Right lung (tissue), 5 donors: ENCODE data around the gene FAM216A. TPM values are rescaled to one million over a fixed set of nuclear protein-coding genes. Genes with fewer than 3 reads are reported as not detected.

Experiments used
- DNase-seq, 2 donors: peaks; one replicate each; pipeline ENCODE4 v3.0.0-alpha.2; 2013
- polyA plus RNA-seq, 5 donors: library from polyadenylated mRNA; unstranded; fragments of 120-200 nt; gene quantifications; one replicate each; pipeline versions ENCODE4 v1.2.1 to v1.2.3, GENCODE V29; 2013; ENCODE audit warnings: inconsistent platforms in 1 of 5, low replicate concordance in 1 of 5; ENCODE audit not compliant: insufficient read length in 5 of 5, insufficient read depth in 1 of 5

The FAM216A gene
- polyA plus RNA-seq, 5 donors = 13.4 to 21.2 (median 18.0) TPM

- DNase-seq = no peak
These were observed 69.2 kb downstream of the FAM216A start for GRCh38 chr12:110537605-110538409.

- no peak for DNase-seq
These were observed 70.4 kb downstream of the FAM216A start for GRCh38 chr12:110538869-110539622.

Other genes starting within 250 kb of the FAM216A start
- 100 to 1,000 TPM; 114 to 156 (median 122) TPM for gene ATP2A2, start 187.6 kb upstream of the FAM216A start, polyA plus RNA-seq
- 10 to 100 TPM; 72.8 to 98.7 (median 86.4) TPM for gene ANAPC7, start 65.1 kb upstream of the FAM216A start, polyA plus RNA-seq
- 100 to 1,000 TPM; 199 to 264 (median 220) TPM for gene ARPC3, start 18.5 kb upstream of the FAM216A start, polyA plus RNA-seq
- gene GPN3, start 588 bp upstream of the FAM216A start, polyA plus RNA-seq = 10 to 100 TPM; 26.5 to 33.1 (median 28.4) TPM
- gene VPS29, start 33.3 kb downstream of the FAM216A start, polyA plus RNA-seq = 100 to 1,000 TPM; 112 to 175 (median 143) TPM
- 1 to 10 TPM; 1.1 to 2.4 (median 1.4) TPM for gene RAD9B, start 33.5 kb downstream of the FAM216A start, polyA plus RNA-seq
- gene PPTC7, start 114.5 kb downstream of the FAM216A start, polyA plus RNA-seq = 10 to 100 TPM; 11.9 to 16.5 (median 14.4) TPM
- 10 to 100 TPM; 65.8 to 89.2 (median 76.5) TPM for gene TCTN1, start 145.3 kb downstream of the FAM216A start, polyA plus RNA-seq
- 10 to 100 TPM; 14.8 to 18.1 (median 17.6) TPM for gene HVCN1, start 220.3 kb downstream of the FAM216A start, polyA plus RNA-seq